Coronary artery (tissue), 2 donors: ENCODE data around the gene ZSCAN10.

Experiments
- DNase-seq: peaks from one replicate; pipeline ENCODE4 v3.0.0-alpha.2; 2017; ENCODE audit warnings: low spot score
- H3K27ac ChIP-seq, 2 donors: fragments of 200-600 bp; sonication (generic); one replicate each; pipeline ENCODE4 v1.5.1; 2016 to 2019
- H3K4me3 ChIP-seq: fragments of 200-600 bp; sonication (generic); 2 replicates; pipeline ENCODE4 v1.5.1; 2016; ENCODE audit warnings: mild to moderate bottlenecking, moderate library complexity
- CTCF ChIP-seq: fragments of 200-600 bp; sonication (generic); IDR thresholded peaks from one replicate; pipeline ENCODE4 v1.5.1; 2019; ENCODE audit warnings: antibody characterized with exemption

The ZSCAN10 gene

DNA sequence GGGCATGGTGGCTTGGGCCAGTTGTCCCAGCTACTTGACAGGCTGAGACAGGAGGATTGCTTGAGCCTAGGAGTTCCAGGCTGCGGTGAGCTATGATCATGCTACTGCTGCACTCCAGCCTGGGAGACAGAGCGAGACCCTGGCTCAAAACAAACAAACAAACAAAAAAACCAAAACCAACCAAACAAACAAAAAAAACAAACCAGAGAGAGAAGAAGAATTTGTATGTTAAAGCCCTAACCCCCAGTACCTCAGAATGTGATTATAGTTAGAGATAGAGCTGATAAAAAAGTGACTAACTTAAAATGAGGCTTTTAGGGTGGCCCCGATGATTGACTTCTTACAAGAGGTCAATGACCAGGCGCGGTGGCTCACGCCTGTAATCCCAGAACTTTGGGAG, 54.4 kb downstream of the ZSCAN10 start:
- H3K27ac ChIP-seq: no peak overlapping the region
- TF ChIP-seq CTCF: no peak
- no peak overlapping the region for H3K4me3 ChIP-seq
- no peak for DNase-seq

DNA sequence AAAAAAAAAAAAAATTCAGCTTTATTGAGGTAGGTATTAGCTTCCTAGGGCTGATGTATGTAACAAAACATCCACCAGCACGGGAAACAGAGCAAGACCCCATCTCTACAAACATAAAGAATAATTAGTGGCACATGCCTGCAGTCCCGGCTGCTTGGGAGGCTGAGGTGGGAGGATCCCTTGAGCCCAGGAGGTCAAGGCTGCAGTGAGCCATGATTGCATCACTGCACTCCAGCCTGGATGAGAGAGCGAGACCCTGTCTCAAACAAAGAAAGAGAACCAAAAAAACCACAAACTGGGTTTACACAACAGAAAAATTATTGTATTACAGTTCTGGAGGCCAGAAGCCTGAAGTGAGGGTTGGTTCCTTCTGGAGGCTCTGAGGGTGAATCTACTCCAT, 56.7 kb downstream of the ZSCAN10 start:
- no peak overlapping the region for H3K27ac ChIP-seq
- H3K4me3 ChIP-seq: no peak overlapping the region
- TF ChIP-seq CTCF: no peak

GRCh38 chr16:3038896-3039295, 60.2 kb downstream of the ZSCAN10 start:
- DNase-seq: no peak
- TF ChIP-seq CTCF: no peak
- Histone ChIP-seq H3K4me3 (no peak overlapping the region), H3K27ac (no peak overlapping the region)

More for the DNA sequence above, 56.7 kb downstream of the ZSCAN10 start:
- DNase-seq: no peak
